Astrocyte of the spinal cord (primary cell): ENCODE measurements around the gene RASGEF1C.
"Not testable (repeated sequence)": the region's sequence is repeated elsewhere in the genome, so short reads cannot be mapped to it uniquely, and the experiment has no call there.

Experiments used
- DNase-seq: peaks from one replicate; pipeline ENCODE4 v3.0.0; 2011; ENCODE audit warnings: low read depth, low spot score
- H3K4me3 ChIP-seq: 2 replicates; pipeline ENCODE4 v1.5.1; 2011; ENCODE audit warnings: low read depth, mild to moderate bottlenecking, low read length, moderate library complexity
- CTCF ChIP-seq: IDR thresholded peaks from 2 replicates; pipeline ENCODE4 v1.5.1; 2012; ENCODE audit warnings: low read depth, mild to moderate bottlenecking, low read length, inconsistent platforms
- in situ Hi-C: cut with HindIII; loops from 2 replicates; pipeline ENCODE4 v1.10.0; 2017; ENCODE audit warnings: low sequenced_read_pairs

RASGEF1C gene

GRCh38 chr5:180212363-180213255 is 3.6 kb upstream of the RASGEF1C start:
- H3K4me3 ChIP-seq = no peak overlapping the region
- in situ Hi-C loops = no loop called here
- no peak for DNase-seq

DNA sequence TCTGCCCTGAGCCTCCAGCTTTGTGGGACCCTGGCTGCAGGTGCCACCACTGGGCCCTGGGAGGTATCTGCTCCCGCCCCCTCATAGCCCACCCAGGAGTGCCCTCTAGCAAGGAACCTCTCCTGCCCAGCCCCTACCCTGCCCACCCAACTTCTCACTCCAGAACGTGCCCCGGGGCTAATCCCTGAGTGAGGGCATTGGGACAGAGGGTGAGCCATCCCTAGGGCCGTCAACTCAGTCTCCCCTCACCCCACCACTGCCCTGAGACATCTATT is 2.7 kb upstream of the RASGEF1C start:
- no peak for TF ChIP-seq CTCF
- in situ Hi-C loops = no loop called here
- no peak overlapping the region for H3K4me3 ChIP-seq
- no peak for DNase-seq

More at GRCh38 chr5:180212363-180213255, 3.6 kb upstream of the RASGEF1C start:
- no peak for TF ChIP-seq CTCF

DNA sequence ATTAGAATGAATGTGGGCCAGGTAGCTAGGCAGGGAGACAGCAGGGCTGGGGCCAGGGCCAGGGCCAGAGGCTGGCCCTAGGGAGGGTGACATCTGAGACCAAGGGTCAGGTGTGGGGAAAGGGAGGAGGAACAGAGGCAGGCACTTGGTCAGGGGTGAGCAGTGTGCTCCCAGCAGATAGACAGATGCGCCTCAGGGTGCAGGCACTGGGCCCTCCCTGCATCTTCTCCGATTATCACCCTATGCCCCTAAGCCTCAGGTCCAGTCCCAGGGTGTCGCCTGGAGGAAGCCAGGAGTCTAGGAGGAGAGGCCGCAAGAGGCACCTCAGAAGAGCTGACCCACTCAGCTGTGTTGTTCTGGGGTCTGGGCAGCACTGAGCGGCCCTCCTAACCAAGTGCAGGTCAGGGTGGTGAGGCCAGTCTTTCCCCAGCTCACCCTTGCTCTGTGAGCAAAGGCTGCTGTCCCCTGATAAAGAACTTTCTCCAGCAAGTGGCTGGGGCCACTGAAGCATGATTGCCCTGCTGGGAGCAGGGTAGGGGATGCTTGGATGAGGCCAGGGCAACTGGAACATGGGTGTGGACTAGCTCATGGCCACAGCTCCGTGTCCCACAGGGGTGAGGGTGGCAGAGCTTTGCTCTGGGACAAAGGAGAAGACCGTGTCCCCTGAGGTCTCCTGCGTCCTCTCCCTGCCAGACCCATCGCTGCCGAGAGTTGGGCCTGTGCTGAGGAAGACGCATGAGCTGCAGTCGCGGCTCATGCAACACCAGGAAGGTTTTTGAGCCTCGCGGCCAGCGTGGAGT is 2.1 kb upstream of the RASGEF1C start:
- no peak for DNase-seq
- no peak overlapping the region for H3K4me3 ChIP-seq
- no peak for TF ChIP-seq CTCF
- in situ Hi-C loops = no loop called here

DNA sequence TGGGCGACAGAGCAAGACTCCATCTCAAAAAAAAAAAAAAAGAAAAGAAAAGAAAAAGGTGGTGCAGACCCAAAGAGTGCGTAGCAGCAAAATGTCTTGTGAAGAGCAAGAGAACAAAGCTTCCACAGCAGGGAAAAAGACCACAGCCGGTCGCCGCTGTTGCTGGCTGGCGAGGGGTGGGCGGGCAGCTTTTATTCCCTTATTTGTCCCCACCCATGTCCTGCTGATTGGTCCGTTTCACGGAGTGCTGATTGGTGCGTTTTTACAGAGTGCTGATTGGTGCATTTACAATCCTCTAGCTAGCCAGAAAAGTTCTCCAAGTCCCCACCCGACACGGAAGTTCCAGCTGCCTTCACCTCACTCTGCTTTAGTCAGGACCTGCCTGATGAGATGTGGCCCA is 1.1 kb upstream of the RASGEF1C start:
- H3K4me3 ChIP-seq, in situ Hi-C loops, DNase-seq: not testable (repeated sequence)

DNA sequence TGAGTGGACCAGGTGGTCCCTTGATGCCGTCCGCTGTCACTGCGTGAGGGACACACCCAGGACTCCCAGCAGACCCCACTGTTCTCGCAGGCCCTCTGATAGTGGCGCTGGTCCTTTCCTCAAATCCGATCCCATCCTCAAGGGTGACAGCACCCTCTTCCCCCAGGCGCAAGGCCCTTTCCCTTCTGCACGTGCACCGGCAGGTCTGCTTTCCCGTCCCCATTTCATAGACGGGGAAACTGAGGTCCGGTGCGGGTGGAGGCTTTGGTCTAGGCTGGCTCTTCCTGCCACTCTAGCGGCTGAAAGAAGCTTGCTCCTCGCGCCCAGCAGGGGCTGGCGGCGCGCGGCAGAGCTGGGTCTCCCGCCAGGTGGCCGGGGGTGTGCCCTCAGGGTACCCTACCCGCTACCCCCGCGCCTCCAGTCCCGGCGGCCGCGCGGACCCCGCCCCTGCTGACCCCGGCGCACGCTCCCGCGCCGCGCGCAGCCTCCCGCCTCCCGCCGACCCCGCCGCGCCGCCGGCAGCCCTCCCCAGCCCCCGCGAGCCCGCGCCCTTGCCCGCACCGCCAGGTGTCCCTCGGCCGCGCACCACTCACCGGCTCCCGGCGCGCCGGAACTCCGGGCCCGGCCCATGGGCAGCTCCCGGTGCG is 453 bp downstream of the RASGEF1C start:
- no peak for DNase-seq
- H3K4me3 ChIP-seq = peak overlapping the region; percentile 27
- in situ Hi-C loops = no loop called here
- peak; percentile 18 for TF ChIP-seq CTCF

DNA sequence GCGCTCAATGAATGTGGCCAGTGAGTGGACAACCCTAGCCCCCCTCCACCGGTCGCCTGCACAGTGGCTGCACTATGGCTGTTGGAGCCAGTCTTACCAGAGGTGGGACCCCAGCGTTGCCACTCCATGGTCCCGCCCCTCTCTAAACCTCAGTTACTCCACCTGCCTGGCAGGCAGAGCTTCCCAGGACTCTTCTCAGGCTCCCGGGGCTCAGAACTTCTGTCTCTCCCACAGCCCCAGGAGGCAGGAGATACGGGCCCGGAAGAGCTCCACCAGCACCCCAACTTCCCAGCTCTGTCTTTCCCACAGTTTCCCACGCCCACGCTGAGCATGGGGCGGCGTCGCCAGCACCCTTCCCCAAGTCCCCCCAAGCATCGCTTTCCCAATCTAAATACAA is 975 bp downstream of the RASGEF1C start:
- TF ChIP-seq CTCF = no peak
- H3K4me3 ChIP-seq = no peak overlapping the region
- in situ Hi-C loops = no loop called here
- DNase-seq = no peak
